OCI-LY3 (cell line): Measurements from ENCODE around the gene GDNF.

Experiments used
- EZH2phosphoT487 ChIP-seq: fragments of 200-600 bp; shearing (Covaris generic); IDR thresholded peaks from 2 replicates; pipeline ENCODE4 v1.6.1; 2018; ENCODE audit warnings: antibody characterized with exemption, mixed run types, low read depth
- TF ChIP-seq, protein P1 (sequence below): fragments of 200-600, 300-600 bp; sonication (generic); IDR thresholded peaks from 2 replicates; pipeline ENCODE4 v1.5.1; 2014; ENCODE audit warnings: antibody characterized with exemption, low read length, low read depth

DNA sequence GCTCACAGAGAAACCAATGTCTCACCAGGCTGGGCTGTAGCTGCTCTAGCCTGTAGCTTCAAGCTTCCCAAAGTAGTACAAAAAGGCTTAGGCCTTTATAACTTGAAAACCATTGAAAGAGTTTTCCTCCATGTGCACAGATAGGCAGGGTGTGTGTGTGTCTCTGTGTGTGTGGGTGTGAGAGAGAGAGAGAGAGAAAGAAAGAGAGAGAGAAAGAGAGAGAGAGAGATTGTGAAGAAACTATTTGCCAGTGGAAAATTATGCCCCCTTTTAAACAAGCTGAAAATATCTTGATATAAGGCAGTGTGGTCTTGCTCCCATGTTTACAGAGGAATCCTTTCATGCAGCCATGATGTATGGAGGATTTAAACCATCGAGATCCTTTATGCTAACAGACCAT, 17.9 kb upstream of the GDNF start:
- TF ChIP-seq, protein P1, sequence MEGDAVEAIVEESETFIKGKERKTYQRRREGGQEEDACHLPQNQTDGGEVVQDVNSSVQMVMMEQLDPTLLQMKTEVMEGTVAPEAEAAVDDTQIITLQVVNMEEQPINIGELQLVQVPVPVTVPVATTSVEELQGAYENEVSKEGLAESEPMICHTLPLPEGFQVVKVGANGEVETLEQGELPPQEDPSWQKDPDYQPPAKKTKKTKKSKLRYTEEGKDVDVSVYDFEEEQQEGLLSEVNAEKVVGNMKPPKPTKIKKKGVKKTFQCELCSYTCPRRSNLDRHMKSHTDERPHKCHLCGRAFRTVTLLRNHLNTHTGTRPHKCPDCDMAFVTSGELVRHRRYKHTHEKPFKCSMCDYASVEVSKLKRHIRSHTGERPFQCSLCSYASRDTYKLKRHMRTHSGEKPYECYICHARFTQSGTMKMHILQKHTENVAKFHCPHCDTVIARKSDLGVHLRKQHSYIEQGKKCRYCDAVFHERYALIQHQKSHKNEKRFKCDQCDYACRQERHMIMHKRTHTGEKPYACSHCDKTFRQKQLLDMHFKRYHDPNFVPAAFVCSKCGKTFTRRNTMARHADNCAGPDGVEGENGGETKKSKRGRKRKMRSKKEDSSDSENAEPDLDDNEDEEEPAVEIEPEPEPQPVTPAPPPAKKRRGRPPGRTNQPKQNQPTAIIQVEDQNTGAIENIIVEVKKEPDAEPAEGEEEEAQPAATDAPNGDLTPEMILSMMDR: no peak
- no peak for TF ChIP-seq EZH2phosphoT487
